Activated CD4-positive, CD25-positive, alpha-beta regulatory T cell treated with anti-CD3 and anti-CD28 coated beads, Interleukin-2, amount 50 U/mL, for 24 hours (primary cell): Measurements from ENCODE around the gene CRYBA1.
"Not testable (repeated sequence)": the region's sequence is repeated elsewhere in the genome, so short reads cannot be mapped to it uniquely, and the experiment has no call there.

ENCODE experiments used
- ATAC-seq, 2 donors: fragments of 150-1000 bp; cut with Tn5 transposase; one replicate each; pipeline ENCODE4 v1.10.0; 2021; ENCODE audit warnings: mild to moderate bottlenecking in 1 of 2, moderate library complexity in 1 of 2

Gene CRYBA1

DNA sequence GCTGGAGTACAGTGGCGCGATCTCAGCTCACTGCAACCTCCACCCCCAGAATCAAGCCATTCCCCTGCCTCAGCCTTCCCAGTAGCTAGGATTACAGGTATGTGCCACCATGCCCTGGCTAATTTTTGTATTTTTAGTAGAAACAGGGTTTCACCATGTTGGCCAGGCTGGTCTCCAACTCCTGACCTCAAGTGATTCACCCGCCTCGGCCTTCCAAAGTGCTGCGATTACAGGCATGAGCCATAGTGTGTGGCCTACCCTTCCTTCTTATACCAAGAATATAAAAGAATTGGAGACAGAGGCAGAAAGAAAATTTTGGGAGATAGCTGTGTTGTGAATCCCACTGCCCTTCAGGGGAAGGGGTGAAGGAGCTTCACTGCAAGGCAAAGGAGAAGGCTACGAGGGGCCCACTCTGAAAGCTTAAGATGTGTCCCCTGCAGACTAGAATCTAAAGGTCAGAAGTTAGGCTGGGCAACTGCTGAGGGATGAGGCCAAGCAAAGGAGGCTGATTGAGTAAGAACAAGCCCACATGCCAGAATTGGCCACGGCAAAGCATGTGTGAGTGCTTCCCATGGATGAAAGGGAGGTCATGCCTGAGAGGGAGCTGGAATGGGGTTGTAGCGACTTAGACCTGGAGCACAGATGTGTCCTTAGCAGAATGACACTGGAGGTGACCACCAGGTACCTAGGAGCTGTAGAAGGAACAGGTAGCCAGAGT lies 8.4 kb upstream of the CRYBA1 start:
- no peak for ATAC-seq

DNA sequence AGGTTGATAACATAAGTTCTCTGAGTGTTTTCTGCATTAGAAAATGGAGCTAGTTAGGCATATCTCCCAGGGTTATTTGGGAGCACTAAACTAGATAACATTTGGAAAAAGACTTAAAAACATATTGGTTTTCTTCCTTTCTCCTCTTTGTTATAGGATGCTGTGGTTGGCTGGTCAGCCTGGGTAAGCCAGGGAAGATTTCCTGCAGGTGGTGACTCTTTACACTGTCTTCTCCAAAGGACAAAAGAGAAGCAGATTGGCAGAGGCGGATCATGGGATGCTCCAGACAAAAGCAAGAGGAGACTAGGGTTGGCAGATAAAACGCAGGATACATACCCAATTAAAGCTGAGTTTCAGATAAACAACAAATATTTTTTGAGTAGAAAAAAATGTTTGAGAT lies 6.2 kb upstream of the CRYBA1 start:
- no peak for ATAC-seq

DNA sequence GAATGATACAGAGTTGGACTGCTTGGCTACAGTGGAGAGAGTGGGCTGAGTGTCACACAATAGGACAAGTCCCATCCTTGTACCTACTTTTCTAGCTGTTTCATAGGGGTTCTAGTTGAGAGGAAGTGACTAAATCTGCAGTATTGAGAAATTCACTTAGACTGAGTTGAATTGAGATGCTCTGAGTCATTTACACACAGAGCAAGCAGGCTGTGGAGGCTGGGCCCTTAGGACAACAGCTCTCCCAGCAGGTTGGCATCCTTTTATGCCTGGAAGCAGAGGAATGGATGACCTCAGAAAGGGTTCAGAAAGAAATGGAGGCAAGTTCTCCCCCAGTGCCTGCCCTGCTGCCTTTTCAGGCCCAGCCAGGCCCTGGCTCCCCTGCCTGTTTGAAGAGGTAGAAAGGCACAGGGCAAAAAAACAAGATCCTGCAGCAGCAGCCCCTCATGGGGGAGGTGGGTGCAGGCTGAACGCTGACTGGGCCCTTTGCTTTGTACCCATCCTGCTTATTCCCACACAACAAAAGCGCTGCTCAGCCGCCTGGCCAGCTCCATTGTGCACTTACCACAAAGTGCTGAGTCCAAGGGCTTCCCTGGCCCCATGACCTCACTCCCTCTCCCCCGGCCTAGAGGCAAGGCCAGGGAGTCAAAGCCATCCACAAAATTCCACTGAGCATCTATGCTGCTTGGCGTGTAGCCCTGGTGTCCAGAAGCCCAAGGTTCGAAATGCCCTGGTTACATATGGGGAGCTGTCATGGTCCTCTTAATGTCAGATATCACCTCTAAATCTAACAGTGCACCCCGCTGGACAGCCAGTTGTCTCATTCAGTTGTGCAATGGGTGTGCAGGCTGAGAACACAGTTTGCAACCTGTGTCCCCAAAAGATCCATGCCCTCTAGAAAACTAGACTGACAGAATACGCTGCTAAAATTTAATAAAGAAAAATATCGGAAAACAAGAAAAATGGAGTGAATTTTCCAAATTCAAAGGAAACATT lies 5.4 kb upstream of the CRYBA1 start:
- ATAC-seq = peak; percentile 92 to 93

DNA sequence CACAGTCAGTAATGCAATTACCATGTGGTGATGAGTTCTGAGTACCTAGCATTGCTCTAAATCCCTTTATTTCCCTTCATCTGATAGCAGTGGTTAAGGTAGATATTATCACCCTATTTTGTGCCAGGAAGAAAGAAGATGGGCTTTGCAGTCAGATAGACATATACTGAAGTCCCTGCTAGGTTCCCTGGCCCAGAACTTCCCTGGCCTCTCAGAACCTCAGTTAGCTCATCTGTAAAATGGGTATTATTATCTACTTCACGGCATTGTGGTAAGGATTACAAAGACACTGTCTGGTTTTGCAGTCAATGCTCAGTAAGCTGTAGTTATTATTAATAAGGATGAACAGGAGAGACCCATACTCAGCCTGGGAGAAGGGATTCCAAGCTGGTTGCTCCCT lies 4.6 kb upstream of the CRYBA1 start:
- ATAC-seq = no peak

DNA sequence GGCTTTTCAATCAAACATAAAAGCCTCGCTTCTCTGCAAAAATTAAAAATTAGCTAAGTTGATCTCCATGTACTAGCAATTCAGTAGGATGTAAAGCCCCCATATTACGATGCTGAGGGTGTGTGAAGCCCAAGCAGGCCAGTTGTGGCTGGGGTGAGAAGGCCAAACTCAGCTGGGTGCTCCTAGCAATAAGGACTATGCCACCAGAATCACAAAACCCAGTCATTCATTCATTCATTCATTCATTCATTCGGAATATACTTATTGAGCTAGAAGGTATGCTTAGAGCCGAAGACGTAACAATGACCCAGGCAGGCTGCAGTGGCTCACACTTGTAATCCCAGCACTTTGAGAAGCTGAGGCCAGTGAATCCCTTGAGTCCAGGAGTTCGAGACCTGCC lies 3.9 kb upstream of the CRYBA1 start:
- no peak for ATAC-seq

DNA sequence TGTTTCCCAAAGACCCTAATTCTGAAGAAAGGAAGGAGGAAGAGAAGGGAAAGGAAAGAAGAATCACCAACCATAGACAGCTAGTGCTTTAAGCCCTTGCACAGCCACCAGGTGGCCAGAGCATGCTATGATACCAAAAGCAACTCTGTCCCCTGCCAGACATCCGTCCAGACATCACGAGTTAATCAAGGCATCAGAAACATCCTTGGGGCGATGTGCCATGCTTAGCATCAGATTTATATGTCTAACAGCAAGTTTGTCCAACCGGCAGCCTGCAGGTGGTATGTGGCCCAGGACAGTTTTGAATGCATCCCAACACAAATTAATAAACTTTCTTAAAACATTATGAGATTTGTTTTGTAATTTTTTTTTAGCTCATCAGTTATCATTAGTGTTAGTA lies 2.9 kb upstream of the CRYBA1 start:
- no peak for ATAC-seq

DNA sequence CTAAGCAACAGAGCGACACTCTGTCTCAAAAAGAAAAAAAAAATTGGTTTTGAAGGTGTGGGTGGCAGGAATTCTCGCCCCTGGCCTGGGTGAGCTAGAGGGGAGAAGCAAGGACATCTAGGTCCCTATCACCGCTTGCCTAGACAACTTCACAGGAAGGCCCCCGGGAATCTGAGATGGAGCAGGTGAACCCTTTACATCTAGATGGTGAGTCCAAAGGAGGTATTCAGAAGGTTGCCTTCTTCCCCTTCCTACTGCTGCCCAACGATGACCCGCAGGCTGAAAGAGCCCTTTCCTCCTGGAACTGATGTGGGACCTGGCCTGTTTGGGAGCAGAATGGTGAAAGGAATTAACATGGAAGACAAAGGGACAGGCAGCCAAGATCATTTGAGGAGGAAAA lies 1.3 kb upstream of the CRYBA1 start:
- ATAC-seq = no peak

DNA sequence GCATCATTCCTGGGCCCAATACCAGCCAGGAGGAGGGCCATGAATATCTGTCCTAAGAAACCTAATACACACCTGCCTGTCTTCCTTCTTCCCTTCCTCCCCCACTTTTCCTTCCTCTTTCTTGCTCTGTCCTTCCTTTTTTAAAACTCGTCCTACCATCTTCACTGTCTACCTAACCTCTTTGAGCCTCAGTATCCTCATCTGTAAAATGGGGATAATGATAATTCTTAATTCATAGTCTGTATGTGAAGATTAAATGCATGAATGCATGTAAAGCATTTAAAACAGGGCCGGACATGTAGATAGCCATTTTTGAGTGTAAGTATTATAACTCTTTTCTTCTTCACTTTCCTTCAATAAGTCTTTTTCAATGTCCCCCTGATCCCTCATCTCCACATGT lies 560 bp downstream of the CRYBA1 start:
- ATAC-seq = no peak

DNA sequence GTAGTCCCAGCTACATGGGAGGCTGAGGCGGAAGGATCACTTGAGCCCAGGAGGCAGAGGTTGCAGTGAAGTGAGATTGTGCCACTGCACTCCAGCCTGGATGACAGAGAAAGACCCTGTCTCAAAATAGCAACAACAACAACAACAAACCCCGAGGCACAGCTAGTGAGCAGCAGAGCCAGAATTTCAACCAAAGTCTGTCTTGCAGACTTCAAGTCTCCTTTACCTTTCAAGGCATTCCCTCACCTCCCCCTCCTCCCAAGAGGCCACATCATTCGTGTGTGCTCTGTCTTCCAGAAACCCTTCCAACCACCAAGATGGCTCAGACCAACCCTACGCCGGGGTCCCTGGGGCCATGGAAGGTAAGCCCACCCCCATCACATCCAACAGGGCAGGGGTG lies 2.2 kb downstream of the CRYBA1 start:
- no peak for ATAC-seq

DNA sequence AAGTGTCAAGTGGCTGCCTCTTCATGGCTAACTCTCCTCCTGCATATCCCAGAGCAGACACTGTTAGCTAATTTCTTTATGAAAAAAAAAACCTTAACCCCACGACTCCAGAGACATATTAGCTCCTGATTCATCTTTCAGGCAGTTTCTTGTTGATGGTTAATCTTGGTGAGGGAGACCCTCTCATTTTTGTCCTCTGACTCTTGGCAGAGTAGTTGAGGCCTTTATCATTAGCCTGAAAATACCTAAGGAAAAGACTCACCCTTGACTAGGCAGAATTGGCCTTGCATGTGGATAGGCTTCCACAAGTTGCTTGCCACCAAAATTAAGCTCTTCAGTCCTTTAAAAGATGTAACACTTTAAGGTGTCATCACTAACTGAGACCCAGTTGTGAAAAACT lies 4.0 kb downstream of the CRYBA1 start:
- no peak for ATAC-seq

DNA sequence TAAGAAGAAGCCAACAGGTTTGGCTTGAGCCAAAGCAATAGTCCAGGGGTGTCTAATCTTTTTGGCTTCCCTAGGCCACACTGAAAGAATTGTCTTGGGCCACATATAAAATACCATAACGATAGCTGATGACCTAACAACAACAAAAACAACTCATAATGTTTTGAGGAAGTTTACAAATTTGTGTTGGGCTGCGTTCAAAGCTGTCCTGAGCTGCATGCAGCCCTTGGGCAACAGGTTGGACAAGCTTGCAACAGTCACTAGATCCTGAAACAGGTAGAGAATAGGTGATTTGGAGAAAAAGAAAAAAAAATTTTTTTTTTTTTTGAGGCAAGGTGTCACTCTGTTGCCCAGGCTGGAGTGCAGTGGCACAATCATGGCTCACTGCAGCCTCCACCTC lies 4.5 kb downstream of the CRYBA1 start:
- no peak for ATAC-seq

DNA sequence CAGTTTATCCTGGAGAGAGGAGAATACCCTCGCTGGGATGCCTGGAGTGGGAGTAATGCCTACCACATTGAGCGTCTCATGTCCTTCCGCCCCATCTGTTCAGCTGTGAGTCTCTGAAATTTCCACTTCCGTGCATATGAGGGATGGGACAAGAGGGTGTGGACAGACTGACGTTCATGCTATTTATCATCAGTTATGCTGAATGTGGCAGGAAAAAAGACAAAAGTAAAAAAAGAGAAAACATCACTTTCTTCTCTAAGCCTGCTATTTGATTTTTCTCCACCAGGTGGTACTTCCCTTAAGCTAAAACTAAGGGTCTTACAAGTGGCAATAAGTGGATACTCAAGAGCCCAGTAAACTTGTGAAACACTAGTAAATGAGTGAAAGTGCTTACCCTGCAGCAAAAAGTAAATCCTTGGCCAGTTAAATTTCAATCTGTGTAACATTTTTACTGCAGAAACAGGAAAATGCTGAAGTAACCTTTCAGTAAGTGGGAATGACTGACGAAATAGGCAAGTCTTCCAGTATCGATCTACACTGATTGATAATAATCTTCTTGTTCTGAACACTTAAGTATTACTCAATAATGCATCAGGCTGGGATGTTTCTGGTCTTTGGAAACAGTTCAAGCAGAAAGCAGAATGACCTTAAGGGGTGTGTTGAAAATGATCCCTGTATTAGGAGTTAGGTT lies 5.6 kb downstream of the CRYBA1 start:
- no peak for ATAC-seq

DNA sequence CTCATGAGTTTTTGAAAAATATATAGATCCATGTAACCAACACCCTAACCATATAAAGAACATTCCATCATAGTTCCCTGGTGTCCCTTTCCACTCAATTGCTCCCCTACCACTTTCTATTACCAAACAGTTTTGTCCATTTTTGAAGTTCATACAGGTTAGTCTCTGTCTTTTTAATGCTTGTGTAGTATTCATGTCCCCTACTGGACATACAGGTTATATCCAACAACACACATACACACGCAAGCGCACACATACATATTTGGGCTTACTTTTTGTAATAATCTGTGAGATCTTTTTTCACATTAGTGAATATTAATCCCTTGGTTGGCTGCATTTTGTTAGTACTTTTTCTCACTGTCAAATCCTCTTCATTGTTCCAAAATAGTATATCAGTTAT lies 6.4 kb downstream of the CRYBA1 start:
- ATAC-seq = no peak

DNA sequence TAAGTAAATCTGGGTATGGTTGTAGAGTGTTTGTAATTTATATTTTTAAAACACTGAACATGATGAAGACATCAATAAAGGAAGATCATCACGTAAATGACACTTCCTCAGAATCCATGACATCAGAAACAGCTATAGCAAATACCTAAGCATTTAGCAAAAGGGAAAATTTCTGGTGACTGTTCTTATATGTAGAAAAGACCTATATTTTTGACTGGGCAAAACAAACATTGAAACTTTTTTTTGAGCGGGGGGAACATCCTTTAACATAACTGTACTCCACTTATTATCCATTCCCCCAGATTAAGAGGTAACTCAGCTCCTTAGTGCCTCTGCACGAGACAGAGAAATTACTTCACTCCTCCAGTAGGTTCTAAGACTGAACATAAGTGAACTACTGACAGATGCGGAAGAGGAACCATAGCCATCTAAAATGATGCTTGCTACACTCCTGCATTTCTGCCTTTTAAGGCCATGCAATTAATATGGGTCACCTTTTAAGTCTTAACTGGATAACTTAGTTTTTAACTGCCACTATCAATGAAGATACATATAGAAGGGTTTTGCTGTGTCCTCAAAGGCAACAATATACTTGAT lies 9.4 kb downstream of the CRYBA1 start:
- no peak for ATAC-seq

DNA sequence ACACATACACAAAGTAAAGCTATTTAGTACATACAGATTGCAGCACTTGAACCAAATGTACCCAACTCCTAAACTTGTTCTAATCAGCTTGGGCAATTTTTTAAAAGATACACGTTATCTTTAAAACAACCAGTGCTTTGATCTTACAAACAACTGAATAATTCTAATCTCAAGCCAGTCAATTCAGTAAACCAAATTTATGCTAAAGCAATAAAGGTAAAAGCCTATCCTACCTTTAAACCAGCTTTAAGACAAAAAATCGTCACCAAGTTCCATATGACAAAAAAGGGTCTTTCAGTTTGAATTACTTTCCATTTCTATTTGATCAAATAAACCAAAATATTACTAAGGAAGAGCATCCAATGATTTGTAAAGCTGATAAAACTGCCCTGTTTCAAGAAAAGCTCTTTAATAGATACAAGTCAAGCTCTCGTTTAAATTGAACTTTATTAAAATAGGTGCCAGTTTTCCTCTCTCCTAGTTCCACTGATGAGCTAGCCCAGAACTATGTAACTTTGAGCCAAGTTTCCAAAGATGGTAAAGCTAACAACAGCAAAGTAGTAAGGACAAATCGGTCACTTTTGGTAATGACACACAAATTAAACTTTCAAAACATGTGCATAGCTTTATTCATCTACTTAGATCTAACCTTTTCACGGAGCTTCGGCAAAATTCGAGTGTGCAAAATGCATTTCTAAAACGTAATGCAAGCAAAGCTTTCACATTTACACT lies 10.2 kb downstream of the CRYBA1 start:
- peak in 1 of 2 donors; percentile 41 for ATAC-seq

DNA sequence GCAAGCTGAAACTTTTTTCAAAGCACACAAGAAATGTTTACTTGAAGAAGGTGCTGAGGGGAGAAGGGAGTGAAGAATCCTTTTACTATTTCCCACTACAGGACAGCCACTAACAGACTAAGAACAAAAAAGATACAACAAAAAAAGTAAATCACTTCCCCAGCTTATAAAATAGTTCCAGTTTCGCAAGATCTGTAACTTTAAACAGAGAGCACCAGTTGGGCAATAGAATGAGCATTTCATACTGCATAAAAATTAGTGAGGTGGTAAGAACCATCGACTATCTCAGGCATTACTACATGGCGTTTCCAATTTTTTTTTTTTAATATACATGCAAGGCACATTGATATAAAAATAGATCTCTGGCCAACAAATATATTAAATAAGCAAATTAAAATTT lies 11.1 kb downstream of the CRYBA1 start:
- no peak for ATAC-seq

DNA sequence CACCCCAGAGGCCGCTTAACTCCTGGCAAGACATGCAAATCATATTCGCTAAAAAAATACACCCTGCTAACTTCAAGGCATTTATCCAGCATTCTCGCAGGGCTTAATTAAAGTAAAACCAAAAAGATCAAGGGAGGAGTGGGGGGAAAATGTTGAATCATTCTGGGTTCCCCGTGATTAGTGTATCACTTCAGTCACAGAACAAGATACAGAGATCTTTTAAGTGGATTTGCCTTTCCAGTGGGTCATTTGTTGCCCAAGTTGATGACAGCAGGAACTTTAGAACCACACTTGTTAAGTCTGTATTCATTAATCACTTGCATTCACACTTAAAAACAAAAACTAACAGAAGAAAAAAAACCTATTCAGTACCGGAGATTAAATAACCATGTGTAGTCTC lies 17.3 kb downstream of the CRYBA1 start:
- peak; percentile 53 to 56 for ATAC-seq

DNA sequence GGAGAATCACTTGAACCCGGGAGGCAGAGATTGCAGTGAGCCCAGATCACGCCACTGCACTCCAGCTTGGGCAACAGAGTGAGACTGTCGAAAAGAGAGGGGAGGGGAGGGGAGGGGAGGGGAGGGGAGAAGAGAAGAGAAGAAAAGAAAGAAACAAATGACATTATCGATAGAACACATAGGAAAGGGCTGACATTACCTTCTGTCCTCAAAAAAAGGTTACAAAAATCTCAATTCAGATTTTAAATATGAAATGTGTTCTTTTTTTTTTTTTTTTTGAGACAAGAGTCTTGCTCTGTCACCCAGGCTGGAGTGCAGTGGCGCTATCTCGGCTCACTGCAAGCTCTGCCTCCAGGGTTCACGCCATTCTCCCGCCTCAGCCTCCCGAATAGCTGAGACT lies 25.3 kb downstream of the CRYBA1 start:
- ATAC-seq = not testable (repeated sequence)

DNA sequence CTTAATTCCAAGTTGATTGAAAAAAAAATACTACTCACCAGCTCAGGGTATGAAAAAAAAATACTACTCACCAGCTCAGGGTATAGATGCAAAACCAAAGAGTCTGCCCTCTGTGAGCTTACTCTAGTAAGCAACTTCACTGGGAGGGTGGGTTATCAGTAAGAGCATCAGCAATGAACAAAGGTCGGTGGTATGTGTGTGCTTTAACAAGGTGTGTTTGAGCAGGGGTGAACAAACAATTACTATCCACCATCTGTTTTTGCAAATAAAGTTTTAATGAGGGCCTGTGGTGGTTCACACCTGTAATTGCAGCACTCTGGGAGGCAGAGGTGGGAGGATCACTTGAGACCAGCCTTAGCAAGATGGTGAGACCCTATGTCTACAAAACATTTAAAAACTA lies 27.3 kb downstream of the CRYBA1 start:
- ATAC-seq = no peak

DNA sequence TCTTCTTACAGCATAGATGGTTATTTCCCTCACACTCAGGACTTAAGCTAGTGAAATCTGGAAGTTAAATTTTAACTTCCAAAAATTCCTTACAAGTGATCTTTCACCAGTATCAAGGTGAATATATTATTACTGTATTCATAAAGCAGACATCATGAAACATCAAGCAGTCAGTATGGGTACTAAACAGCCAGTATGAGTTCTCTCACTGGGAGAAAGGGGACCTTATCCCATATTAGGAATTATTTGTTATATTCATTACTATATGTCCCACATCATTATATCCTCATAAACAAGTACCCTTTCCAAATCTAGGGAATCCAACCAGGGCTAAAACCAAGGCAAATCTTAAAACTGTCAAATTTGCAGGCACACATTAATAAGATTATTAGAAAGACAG lies 32.0 kb downstream of the CRYBA1 start:
- no peak for ATAC-seq

DNA sequence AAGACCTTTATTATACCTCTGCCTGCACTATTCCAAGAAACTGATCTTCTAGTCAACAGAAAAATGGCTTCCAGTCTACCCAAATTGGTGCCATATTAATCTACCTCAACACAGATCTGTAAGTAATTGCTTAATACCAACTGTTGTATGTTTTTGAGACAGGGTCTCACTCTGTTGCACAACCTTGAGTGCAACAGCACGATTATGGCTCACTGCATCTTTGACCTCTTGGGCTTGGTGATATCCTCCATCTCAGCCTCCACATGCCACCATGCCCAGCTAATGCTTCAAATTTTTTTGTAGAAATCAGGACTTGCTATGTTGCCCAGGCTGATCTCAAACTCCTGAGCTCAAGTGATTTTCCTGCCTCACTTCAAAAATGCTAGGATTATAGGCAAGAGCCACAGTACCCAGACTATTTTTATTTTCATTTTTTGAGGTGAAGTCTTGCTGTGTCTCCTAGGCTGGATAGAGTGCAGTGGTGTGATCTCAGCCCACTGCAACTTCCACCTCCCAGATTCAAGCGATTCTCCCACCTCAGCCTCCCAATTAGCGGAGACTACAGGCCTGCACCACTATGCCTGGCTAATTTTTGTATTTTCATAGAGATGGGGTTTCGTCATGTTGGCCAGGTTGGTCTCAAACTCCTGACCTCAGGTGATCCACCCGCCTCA lies 32.9 kb downstream of the CRYBA1 start:
- no peak for ATAC-seq

DNA sequence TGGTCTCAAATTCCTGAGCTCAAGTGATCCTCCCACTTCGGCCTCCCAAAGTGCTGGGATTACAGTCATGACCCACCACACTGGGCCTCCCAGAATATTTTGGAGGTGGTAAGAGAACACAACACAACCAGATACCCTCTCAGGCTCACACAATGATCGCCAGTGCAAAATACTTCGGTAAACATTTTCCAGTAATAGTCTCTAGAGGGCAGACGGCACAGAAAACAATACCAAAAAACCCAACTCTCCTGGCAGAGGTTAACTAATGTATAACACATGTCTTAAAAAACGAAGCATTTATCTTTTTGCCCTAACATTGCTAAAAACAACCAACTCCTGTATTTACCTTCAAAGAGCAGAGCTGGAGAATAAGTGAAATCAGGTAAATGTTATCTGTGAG lies 36.8 kb downstream of the CRYBA1 start:
- ATAC-seq = no peak
